Measurements from ENCODE around the gene ENSA. TPM values are rescaled to one million over a fixed set of nuclear protein-coding genes. Genes with fewer than 3 reads are reported as not detected.

Gene ENSA
- total and polyA plus RNA-seq, 2 experiments from 2014 or later: 114 to 200 TPM

GRCh38 chr1:150663321-150663720, 33.9 kb upstream of the ENSA start:
- Histone ChIP-seq H3K27ac (ENCODE audit: low read depth) (peak overlapping the region; percentile 77), H2AFZ (no peak overlapping the region), H3K36me3 (ENCODE audit: insufficient read depth) (peaks cover 34% of the 10 kb centered on the region), H3F3A (replicated peaks; ENCODE audit: low read depth) (no peaks in the 10 kb centered on the region; the same call in none of the 2 replicates), H3K79me2 (replicated peaks; ENCODE audit: insufficient read depth) (no peaks in the 10 kb centered on the region), H4K20me1 (replicated peaks; ENCODE audit: insufficient read depth) (no peaks in the 10 kb centered on the region), H3K4me1 (ENCODE audit: insufficient read depth) (no peaks in the 10 kb centered on the region), H3K4me2 (no peak overlapping the region), H3K4me3 (no peak overlapping the region), H3K9me2 (ENCODE audit: insufficient read depth) (no peaks in the 10 kb centered on the region), H3K27me3 (ENCODE audit: insufficient read depth) (no peaks in the 10 kb centered on the region)
- DNase-seq (ENCODE audit: low spot score) (no peak), ATAC-seq (no peak)
- Mint-ChIP-seq H3K9me3 (peaks cover 4% of the 10 kb centered on the region; the same call in 1 of the 3 replicates), H3K27me3 (ENCODE audit: insufficient read depth, low read depth, poor library complexity) (peaks cover 2% of the 10 kb centered on the region), H3K4me3 (no peak overlapping the region), H3K4me1 (no peaks in the 10 kb centered on the region), H3K27ac (peak overlapping the region; percentile 53), H3K36me3 (ENCODE audit: low read depth) (peaks cover 45% of the 10 kb centered on the region)
- TF ChIP-seq NANOG (IDR thresholded peaks at IDR 0.05; ENCODE audit: borderline replicate concordance) (no peak), CREB1 (CRISPR knock-in tag; IDR thresholded peaks at IDR 0.05; ENCODE audit: low read depth) (no peak), ETS1 (IDR thresholded peaks at IDR 0.05) (no peak), ZNF114 (CRISPR knock-in tag; IDR thresholded peaks at IDR 0.05) (no peak), REST (IDR thresholded peaks at IDR 0.05; ENCODE audit: unreplicated experiment) (no peak)

- Mint-ChIP-seq H3K4me3 (no peak overlapping the region), H3K9me3 (peaks cover 4% of the 10 kb centered on the region; the same call in 1 of the 3 replicates), H3K27ac (no peak overlapping the region), H3K27me3 (ENCODE audit: insufficient read depth, low read depth, poor library complexity) (peaks cover 2% of the 10 kb centered on the region), H3K36me3 (ENCODE audit: low read depth) (peaks cover 51% of the 10 kb centered on the region), H3K4me1 (no peaks in the 10 kb centered on the region)
- no peaks in the 10 kb centered on the region for H4K20me1 ChIP-seq (replicated peaks; ENCODE audit: insufficient read depth)
- H3K79me2 ChIP-seq (replicated peaks; ENCODE audit: insufficient read depth): no peaks in the 10 kb centered on the region
- no peak for TF ChIP-seq EZH2 (IDR thresholded peaks at IDR 0.05; ENCODE audit: low read depth, unreplicated experiment)
- TF ChIP-seq CTCF (conservative IDR thresholded peaks at IDR 0.05; ENCODE audit: low read depth in 2 of 2): no peak
- no peak for TF ChIP-seq JUNB (IDR thresholded peaks at IDR 0.05; ENCODE audit: unreplicated experiment)
- TF ChIP-seq ZNF114 (CRISPR knock-in tag; IDR thresholded peaks at IDR 0.05): no peak
- TF ChIP-seq NANOG (IDR thresholded peaks at IDR 0.05; ENCODE audit: borderline replicate concordance): no peak
- no peak for TF ChIP-seq POLR2AphosphoS5 (IDR thresholded peaks at IDR 0.05; ENCODE audit: low read depth)
- TF ChIP-seq REST (IDR thresholded peaks at IDR 0.05; ENCODE audit: unreplicated experiment): no peak
- no peak for TF ChIP-seq STAT1 (IDR thresholded peaks at IDR 0.05; ENCODE audit: unreplicated experiment)
- TF ChIP-seq CREB1 (CRISPR knock-in tag; IDR thresholded peaks at IDR 0.05; ENCODE audit: low read depth): no peak
- no peaks in the 10 kb centered on the region for H3K9me2 ChIP-seq (ENCODE audit: insufficient read depth)
- no peak for DNase-seq (ENCODE audit: low spot score)
- no peaks in the 10 kb centered on the region for H3K4me1 ChIP-seq (ENCODE audit: insufficient read depth)
- ATAC-seq: no peak
- H3F3A ChIP-seq (replicated peaks; ENCODE audit: low read depth): no peaks in the 10 kb centered on the region; the same call in none of the 2 replicates
- H2AFZ ChIP-seq: no peak overlapping the region
- peak overlapping the region; percentile 0; the same call in 1 of the 2 replicates for H3K27ac ChIP-seq (ENCODE audit: low read depth)
- no peak overlapping the region for H3K4me2 ChIP-seq
- no peak overlapping the region for H3K4me3 ChIP-seq
- H3K27me3 ChIP-seq (ENCODE audit: insufficient read depth): no peaks in the 10 kb centered on the region
- H3K36me3 ChIP-seq (ENCODE audit: insufficient read depth): peaks cover 34% of the 10 kb centered on the region
Measured at GRCh38 chr1:150662811-150663210, 33.4 kb upstream of the ENSA start.
